IPS-18a (cell line): ENCODE data around the gene SPATA20.

Source experiments
- H3K27ac ChIP-seq: one replicate; pipeline ENCODE4 v1.5.1; 2013; ENCODE audit warnings: low read length
- H3K27me3 ChIP-seq: one replicate; pipeline ENCODE4 v1.6.1; 2013; ENCODE audit warnings: mild to moderate bottlenecking, low read length; ENCODE audit not compliant: control insufficient read depth, insufficient read depth
- H3K36me3 ChIP-seq: one replicate; pipeline ENCODE4 v1.6.1; 2013; ENCODE audit warnings: low read depth, low read length; ENCODE audit not compliant: control insufficient read depth
- H3K4me1 ChIP-seq: one replicate; pipeline ENCODE4 v1.6.1; 2013; ENCODE audit warnings: low read depth, low read length; ENCODE audit not compliant: control insufficient read depth
- H3K4me3 ChIP-seq: one replicate; pipeline ENCODE4 v1.5.1; 2013; ENCODE audit warnings: low read length
- H3K9ac ChIP-seq: one replicate; pipeline ENCODE4 v1.6.1; 2013; ENCODE audit warnings: mild to moderate bottlenecking, low read length, moderate library complexity
- H3K9me3 ChIP-seq: one replicate; pipeline ENCODE4 v1.6.1; 2013; ENCODE audit warnings: low read depth, low read length; ENCODE audit not compliant: control insufficient read depth

SPATA20 gene

GRCh38 chr17:50585891-50586290 is 38.9 kb downstream of the SPATA20 start:
- Histone ChIP-seq H3K27ac (no peak overlapping the region), H3K4me1 (peaks cover 9% of the 10 kb centered on the region), H3K9me3 (no peaks in the 10 kb centered on the region), H3K36me3 (no peaks in the 10 kb centered on the region), H3K9ac (no peak overlapping the region), H3K4me3 (no peak overlapping the region), H3K27me3 (no peaks in the 10 kb centered on the region)

- H3K36me3 ChIP-seq, result no peaks in the 10 kb centered on the region
- H3K4me1 ChIP-seq, result peaks cover 9% of the 10 kb centered on the region
- H3K27me3 ChIP-seq, result no peaks in the 10 kb centered on the region
- no peak overlapping the region for H3K27ac ChIP-seq
- no peaks in the 10 kb centered on the region for H3K9me3 ChIP-seq
- no peak overlapping the region for H3K9ac ChIP-seq
- H3K4me3 ChIP-seq, result no peak overlapping the region
These were observed 39.7 kb downstream of the SPATA20 start for GRCh38 chr17:50586421-50587247.

- H3K36me3 ChIP-seq, result no peaks in the 10 kb centered on the region
- no peak overlapping the region for H3K4me3 ChIP-seq
- H3K9me3 ChIP-seq, result no peaks in the 10 kb centered on the region
- no peak overlapping the region for H3K27ac ChIP-seq
- H3K27me3 ChIP-seq, result no peaks in the 10 kb centered on the region
- H3K4me1 ChIP-seq, result peaks cover 9% of the 10 kb centered on the region
- H3K9ac ChIP-seq, result no peak overlapping the region
These were observed 40.6 kb downstream of the SPATA20 start for GRCh38 chr17:50587571-50587970.

- H3K4me3 ChIP-seq, result no peak overlapping the region
- H3K9me3 ChIP-seq, result no peaks in the 10 kb centered on the region
- H3K9ac ChIP-seq, result no peak overlapping the region
- H3K27me3 ChIP-seq, result no peaks in the 10 kb centered on the region
- H3K4me1 ChIP-seq, result peaks cover 16% of the 10 kb centered on the region
- no peak overlapping the region for H3K27ac ChIP-seq
- H3K36me3 ChIP-seq, result no peaks in the 10 kb centered on the region
These were observed 41.5 kb downstream of the SPATA20 start for GRCh38 chr17:50588391-50589049.

- Histone ChIP-seq H3K36me3 (no peaks in the 10 kb centered on the region), H3K27ac (no peak overlapping the region), H3K4me1 (peaks cover 20% of the 10 kb centered on the region), H3K9ac (no peak overlapping the region), H3K27me3 (no peaks in the 10 kb centered on the region), H3K4me3 (no peak overlapping the region), H3K9me3 (no peaks in the 10 kb centered on the region)
These were observed 42.2 kb downstream of the SPATA20 start for GRCh38 chr17:50589095-50589705.

GRCh38 chr17:50590946-50591737 is 44.2 kb downstream of the SPATA20 start:
- no peaks in the 10 kb centered on the region for H3K36me3 ChIP-seq
- no peaks in the 10 kb centered on the region for H3K9me3 ChIP-seq
- no peak overlapping the region for H3K9ac ChIP-seq
- H3K4me1 ChIP-seq, result peaks cover 20% of the 10 kb centered on the region
- no peak overlapping the region for H3K27ac ChIP-seq
- H3K4me3 ChIP-seq, result no peak overlapping the region
- H3K27me3 ChIP-seq, result no peaks in the 10 kb centered on the region

GRCh38 chr17:50593321-50593720 is 46.3 kb downstream of the SPATA20 start:
- Histone ChIP-seq H3K9me3 (no peaks in the 10 kb centered on the region), H3K4me3 (no peak overlapping the region), H3K4me1 (peaks cover 11% of the 10 kb centered on the region), H3K27ac (no peak overlapping the region), H3K27me3 (no peaks in the 10 kb centered on the region), H3K9ac (no peak overlapping the region), H3K36me3 (no peaks in the 10 kb centered on the region)

- Histone ChIP-seq H3K27me3 (no peaks in the 10 kb centered on the region), H3K4me1 (peaks cover 11% of the 10 kb centered on the region), H3K36me3 (no peaks in the 10 kb centered on the region), H3K4me3 (no peak overlapping the region), H3K9ac (no peak overlapping the region), H3K9me3 (no peaks in the 10 kb centered on the region), H3K27ac (no peak overlapping the region)
These were observed 47.3 kb downstream of the SPATA20 start for GRCh38 chr17:50594128-50594823.

GRCh38 chr17:50594892-50595291 is 47.9 kb downstream of the SPATA20 start:
- Histone ChIP-seq H3K9me3 (no peaks in the 10 kb centered on the region), H3K27ac (no peak overlapping the region), H3K27me3 (no peaks in the 10 kb centered on the region), H3K4me1 (peaks cover 11% of the 10 kb centered on the region), H3K9ac (no peak overlapping the region), H3K36me3 (no peaks in the 10 kb centered on the region), H3K4me3 (no peak overlapping the region)

- Histone ChIP-seq H3K36me3 (no peaks in the 10 kb centered on the region), H3K9ac (no peak overlapping the region), H3K27me3 (no peaks in the 10 kb centered on the region), H3K4me3 (no peak overlapping the region), H3K4me1 (peaks cover 11% of the 10 kb centered on the region), H3K9me3 (no peaks in the 10 kb centered on the region), H3K27ac (no peak overlapping the region)
These were observed 49.4 kb downstream of the SPATA20 start for GRCh38 chr17:50596191-50597037.
